DOHH2 (cell line): Measurements from ENCODE around the gene RBL1.

Source experiments
- H3F3A ChIP-seq: fragments of 200-600 bp; sonication (generic), shearing (Covaris generic); 2 replicates; pipeline ENCODE4 v1.6.0; 2016; ENCODE audit warnings: antibody characterized with exemption, mild to moderate bottlenecking; ENCODE audit not compliant: control insufficient read depth, insufficient read depth
- H3K27ac ChIP-seq: fragments of 200-600 bp; sonication (generic); 2 replicates; pipeline ENCODE4 v1.5.1; 2014; ENCODE audit warnings: low read depth, mild to moderate bottlenecking, low read length, moderate library complexity
- H3K27me3 ChIP-seq: fragments of 200-600 bp; sonication (generic); 2 replicates; pipeline ENCODE4 v1.6.1; 2014; ENCODE audit warnings: mild to moderate bottlenecking, low read length, mixed read lengths; ENCODE audit not compliant: control insufficient read depth
- H3K36me3 ChIP-seq: fragments of 200-600 bp; sonication (generic); 2 replicates; pipeline ENCODE4 v1.6.1; 2014; ENCODE audit warnings: mild to moderate bottlenecking, low read length, moderate library complexity, mixed read lengths; ENCODE audit not compliant: control insufficient read depth
- H3K4me1 ChIP-seq: fragments of 200-600 bp; sonication (generic); 2 replicates; pipeline ENCODE4 v1.6.1; 2014; ENCODE audit warnings: mild to moderate bottlenecking, low read length, mixed read lengths; ENCODE audit not compliant: control insufficient read depth
- H3K4me2 ChIP-seq: fragments of 200-600 bp; sonication (generic); 2 replicates; pipeline ENCODE4 v1.6.0; 2014; ENCODE audit warnings: mild to moderate bottlenecking, low read length, moderate library complexity
- H3K4me3 ChIP-seq: fragments of 200-600 bp; sonication (generic); 2 replicates; pipeline ENCODE4 v1.5.1; 2014; ENCODE audit warnings: mild to moderate bottlenecking, low read length, mixed read lengths
- H3K79me2 ChIP-seq: fragments of 200-600 bp; sonication (generic); 2 replicates; pipeline ENCODE4 v1.6.1; 2014; ENCODE audit warnings: mild to moderate bottlenecking, low read length, mixed read lengths; ENCODE audit not compliant: control insufficient read depth
- H3K9me2 ChIP-seq: fragments of 200-600 bp; sonication (generic); replicated peaks from 2 replicates; pipeline ENCODE4 v1.6.1; 2014; ENCODE audit warnings: mild to moderate bottlenecking, low read length, mixed read lengths; ENCODE audit not compliant: control insufficient read depth
- H3K9me3 ChIP-seq: fragments of 200-600 bp; sonication (generic); 2 replicates; pipeline ENCODE4 v1.6.1; 2014; ENCODE audit warnings: antibody characterized with exemption, low read length, mixed read lengths; ENCODE audit not compliant: control insufficient read depth, insufficient read depth
- H4K20me1 ChIP-seq: fragments of 200-600 bp; sonication (generic); 2 replicates; pipeline ENCODE4 v1.6.0; 2014; ENCODE audit warnings: low read depth, mild to moderate bottlenecking, antibody characterized with exemption, low read length, moderate library complexity; ENCODE audit not compliant: control insufficient read depth, insufficient read depth
- CTCF ChIP-seq: fragments of 200-600 bp; sonication (generic); IDR thresholded peaks from one replicate; pipeline ENCODE4 v1.5.1; 2014; ENCODE audit warnings: antibody characterized with exemption, mild to moderate bottlenecking, low read depth, low read length; ENCODE audit not compliant: poor library complexity, severe bottlenecking
- EZH2phosphoT487 ChIP-seq: fragments of 200-600 bp; sonication (generic); IDR thresholded peaks from 2 replicates; pipeline ENCODE4 v1.6.1; 2017; ENCODE audit warnings: borderline replicate concordance, mild to moderate bottlenecking, antibody characterized with exemption, low read length, moderate library complexity, mixed read lengths

Gene RBL1

GRCh38 chr20:37119356-37120036 lies 23.7 kb upstream of the RBL1 start:
- H3K4me2 ChIP-seq = no peak overlapping the region
- no peaks in the 10 kb centered on the region for H3K9me2 ChIP-seq
- H3K4me3 ChIP-seq = no peak overlapping the region
- no peak overlapping the region for H3K27ac ChIP-seq
- no peaks in the 10 kb centered on the region for H4K20me1 ChIP-seq
- no peaks in the 10 kb centered on the region for H3K9me3 ChIP-seq
- no peaks in the 10 kb centered on the region for H3K79me2 ChIP-seq
- peaks cover 9% of the 10 kb centered on the region for H3K4me1 ChIP-seq
- no peak for TF ChIP-seq CTCF
- no peak for TF ChIP-seq EZH2phosphoT487
- H3K27me3 ChIP-seq = no peaks in the 10 kb centered on the region
- no peaks in the 10 kb centered on the region for H3K36me3 ChIP-seq
- H3F3A ChIP-seq = no peaks in the 10 kb centered on the region

GRCh38 chr20:37114012-37114411 lies 18.2 kb upstream of the RBL1 start:
- H3K4me3 ChIP-seq = no peak overlapping the region
- H3K79me2 ChIP-seq = no peaks in the 10 kb centered on the region
- no peaks in the 10 kb centered on the region for H4K20me1 ChIP-seq
- no peaks in the 10 kb centered on the region for H3K36me3 ChIP-seq
- no peak overlapping the region for H3K4me2 ChIP-seq
- H3K27ac ChIP-seq = no peak overlapping the region
- no peak for TF ChIP-seq CTCF
- no peak for TF ChIP-seq EZH2phosphoT487
- H3K9me2 ChIP-seq = no peaks in the 10 kb centered on the region
- no peaks in the 10 kb centered on the region for H3K9me3 ChIP-seq
- no peaks in the 10 kb centered on the region for H3F3A ChIP-seq
- H3K27me3 ChIP-seq = no peaks in the 10 kb centered on the region
- H3K4me1 ChIP-seq = no peaks in the 10 kb centered on the region

GRCh38 chr20:37111926-37112455 lies 16.2 kb upstream of the RBL1 start:
- Histone ChIP-seq H3K4me1 (no peaks in the 10 kb centered on the region), H3K36me3 (no peaks in the 10 kb centered on the region), H3K9me2 (no peaks in the 10 kb centered on the region), H3K4me2 (no peak overlapping the region), H3K79me2 (no peaks in the 10 kb centered on the region), H3K27ac (no peak overlapping the region), H3K27me3 (no peaks in the 10 kb centered on the region), H3K9me3 (no peaks in the 10 kb centered on the region), H3F3A (no peaks in the 10 kb centered on the region), H3K4me3 (no peak overlapping the region), H4K20me1 (no peaks in the 10 kb centered on the region)
- TF ChIP-seq CTCF = no peak
- TF ChIP-seq EZH2phosphoT487 = no peak
